GM21423 (cell line): ENCODE results near the gene ZNF567.

ENCODE experiments used
- ATAC-seq: cut with Tn5 transposase; IDR thresholded peaks from one replicate; pipeline ENCODE4 v1.9.1; 2021; ENCODE audit warnings: mild to moderate bottlenecking, moderate library complexity; ENCODE audit not compliant: unreplicated experiment

The ZNF567 gene

GRCh38 chr19:36750066-36750691 is 62.8 kb downstream of the ZNF567 start:
- no peak for ATAC-seq
